H9 (cell line): ENCODE results near the gene STK32B. TPM values are rescaled to one million over a fixed set of nuclear protein-coding genes. Genes with fewer than 3 reads are reported as not detected.

ENCODE experiments used
- DNase-seq: peaks from one replicate; pipeline ENCODE4 v3.0.0-alpha.2; 2017
- H2AFZ ChIP-seq: one replicate; pipeline ENCODE4 v1.6.1; 2013; ENCODE audit warnings: mild to moderate bottlenecking, low read length, control low read depth, moderate library complexity
- H2AK5ac ChIP-seq: 2 replicates; pipeline ENCODE4 v1.6.1; 2013; ENCODE audit warnings: low read length, control low read depth, mixed read lengths; ENCODE audit not compliant: insufficient read length
- H2BK120ac ChIP-seq: one replicate; pipeline ENCODE4 v1.6.1; 2013; ENCODE audit warnings: low read depth, mild to moderate bottlenecking, low read length, control low read depth, inconsistent platforms; ENCODE audit not compliant: poor library complexity, severe bottlenecking
- H2BK12ac ChIP-seq: 2 replicates; pipeline ENCODE4 v1.6.1; 2013; ENCODE audit warnings: low read length, control low read depth, mixed read lengths, low read depth; ENCODE audit not compliant: insufficient read length
- H2BK15ac ChIP-seq: 2 replicates; pipeline ENCODE4 v1.6.1; 2013; ENCODE audit warnings: low read depth, low read length, control low read depth
- H2BK20ac ChIP-seq: one replicate; pipeline ENCODE4 v1.6.1; 2013; ENCODE audit warnings: low read depth, mild to moderate bottlenecking, low read length, control low read depth, inconsistent platforms; ENCODE audit not compliant: poor library complexity, severe bottlenecking
- H2BK5ac ChIP-seq: 2 replicates; pipeline ENCODE4 v1.6.1; 2013; ENCODE audit warnings: low read length, control low read depth, mixed read lengths; ENCODE audit not compliant: insufficient read length
- H3K14ac ChIP-seq: 2 replicates; pipeline ENCODE4 v1.6.1; 2013; ENCODE audit warnings: low read length, control low read depth; ENCODE audit not compliant: insufficient read depth
- H3K18ac ChIP-seq: 2 replicates; pipeline ENCODE4 v1.6.1; 2013; ENCODE audit warnings: low read depth, mild to moderate bottlenecking, mixed read lengths, low read length, control low read depth; ENCODE audit not compliant: insufficient read length
- H3K23ac ChIP-seq: 2 replicates; pipeline ENCODE4 v1.6.1; 2013; ENCODE audit warnings: low read length, control low read depth, mixed read lengths, low read depth; ENCODE audit not compliant: insufficient read length
- H3K23me2 ChIP-seq: 2 replicates; pipeline ENCODE4 v1.6.1; 2013; ENCODE audit warnings: low read depth, mild to moderate bottlenecking, mixed read lengths, low read length, control low read depth; ENCODE audit not compliant: insufficient read length, poor library complexity, severe bottlenecking
- H3K27ac ChIP-seq: 2 replicates; pipeline ENCODE4 v1.5.1; 2013; ENCODE audit warnings: low read length, control low read depth, mixed read lengths, low read depth; ENCODE audit not compliant: insufficient read length
- H3K27me3 ChIP-seq: 2 replicates; pipeline ENCODE4 v1.6.1; 2013; ENCODE audit warnings: low read length, control low read depth, inconsistent platforms; ENCODE audit not compliant: insufficient read depth
- H3K4ac ChIP-seq: 2 replicates; pipeline ENCODE4 v1.6.1; 2013; ENCODE audit warnings: low read depth, mild to moderate bottlenecking, control low read depth, inconsistent platforms, low read length, moderate library complexity
- H3K4me1 ChIP-seq: 2 replicates; pipeline ENCODE4 v1.6.1; 2013; ENCODE audit warnings: low read length, control low read depth, inconsistent platforms; ENCODE audit not compliant: insufficient read depth
- H3K4me2 ChIP-seq: 2 replicates; pipeline ENCODE4 v1.6.1; 2013; ENCODE audit warnings: low read length, control low read depth, mixed read lengths; ENCODE audit not compliant: insufficient read length, insufficient read depth
- H3K56ac ChIP-seq: 2 replicates; pipeline ENCODE4 v1.6.1; 2013; ENCODE audit warnings: low read depth, mild to moderate bottlenecking, mixed read lengths, low read length, control low read depth; ENCODE audit not compliant: insufficient read length
- H3K79me1 ChIP-seq: 2 replicates; pipeline ENCODE4 v1.6.1; 2013; ENCODE audit warnings: low read depth, mild to moderate bottlenecking, moderate library complexity, low read length, control low read depth, inconsistent platforms; ENCODE audit not compliant: insufficient read depth, poor library complexity, severe bottlenecking
- H3K79me2 ChIP-seq: 2 replicates; pipeline ENCODE4 v1.6.1; 2013; ENCODE audit warnings: low read length, control low read depth, inconsistent platforms; ENCODE audit not compliant: insufficient read depth
- H3K9ac ChIP-seq: 2 replicates; pipeline ENCODE4 v1.6.1; 2013; ENCODE audit warnings: low read length, control low read depth, mixed read lengths; ENCODE audit not compliant: insufficient read length; ENCODE audit errors: extremely low read depth
- H3K9me3 ChIP-seq: one replicate; pipeline ENCODE4 v1.6.1; 2013; ENCODE audit warnings: low read depth, low read length, inconsistent platforms; ENCODE audit not compliant: control insufficient read depth
- H3T11ph ChIP-seq: one replicate; pipeline ENCODE4 v1.6.1; 2013; ENCODE audit warnings: mild to moderate bottlenecking, low read length, control low read depth, inconsistent platforms
- H4K20me1 ChIP-seq: one replicate; pipeline ENCODE4 v1.6.1; 2013; ENCODE audit not compliant: control insufficient read depth, insufficient read length, insufficient read depth
- H4K5ac ChIP-seq: 2 replicates; pipeline ENCODE4 v1.6.1; 2013; ENCODE audit warnings: low read depth, mild to moderate bottlenecking, mixed read lengths, low read length, control low read depth; ENCODE audit not compliant: insufficient read length
- H4K8ac ChIP-seq: replicated peaks from 2 replicates; pipeline ENCODE4 v1.6.1; 2013; ENCODE audit warnings: low read length, control low read depth, mixed read lengths, low read depth; ENCODE audit not compliant: insufficient read length
- H4K91ac ChIP-seq: 2 replicates; pipeline ENCODE4 v1.6.1; 2013; ENCODE audit warnings: low read depth, mild to moderate bottlenecking, moderate library complexity, mixed read lengths, low read length, control low read depth; ENCODE audit not compliant: insufficient read length
- H3K27ac Mint-ChIP-seq, 3 experiments: 2 replicates in 2 of 3; 3 replicates in 1 of 3; pipeline ENCODE4 v1.8.0; 2020 to 2021; ENCODE audit warnings: mixed read lengths in 3 of 3, mild to moderate bottlenecking in 1 of 3, moderate library complexity in 1 of 3
- H3K27me3 Mint-ChIP-seq: 2 replicates; pipeline ENCODE4 v1.8.0; 2021; ENCODE audit warnings: low read depth, mild to moderate bottlenecking, moderate library complexity, mixed read lengths
- H3K36me3 Mint-ChIP-seq, 3 experiments: 2 replicates in 2 of 3; 3 replicates in 1 of 3; pipeline ENCODE4 v1.8.0; 2020 to 2021; ENCODE audit warnings: low read depth in 3 of 3, mixed read lengths in 3 of 3; ENCODE audit not compliant: insufficient read depth in 1 of 3
- H3K4me1 Mint-ChIP-seq, 2 experiments: 2 replicates each; pipeline ENCODE4 v1.8.0; 2020; ENCODE audit warnings: mixed read lengths in 2 of 2
- H3K4me3 Mint-ChIP-seq, 2 experiments: 2 replicates in 1 of 2; 3 replicates in 1 of 2; pipeline ENCODE4 v1.8.0; 2020 to 2021; ENCODE audit warnings: mild to moderate bottlenecking in 2 of 2, mixed read lengths in 2 of 2, moderate library complexity in 1 of 2
- H3K9me3 Mint-ChIP-seq, 2 experiments: 2 replicates in 1 of 2; 3 replicates in 1 of 2; pipeline ENCODE4 v1.8.0; 2020; ENCODE audit warnings: mild to moderate bottlenecking in 2 of 2, mixed read lengths in 2 of 2, moderate library complexity in 1 of 2
- WGBS: extraction: QIAGEN DNeasy Blood & Tissue Kit; methylation state at CpG from one replicate; pipeline ENCODE4 v1.1.7; 2013; ENCODE audit warnings: missing lambda C conversion rate, low lambda C conversion rate, mixed read lengths; ENCODE audit not compliant: insufficient read length; ENCODE audit errors: extremely low coverage; 5-methylcytosine and 5-hydroxymethylcytosine counted together
- total RNA-seq: library from RNA; stranded (reverse); gene quantifications from 2 replicates; pipeline ENCODE4 v1.2.1, GENCODE V29; 2021
- TF ChIP-seq, protein P1 (sequence below): fragments of 200-600 bp; sonication (generic); conservative IDR thresholded peaks from 3 replicates; pipeline ENCODE4 v1.8.0; 2021; ENCODE audit warnings: antibody characterized with exemption, mild to moderate bottlenecking

STK32B gene
- total RNA-seq, 1 experiment from 2014 or later: 1.0 TPM

- Histone ChIP-seq H2BK5ac (no peak overlapping the region), H3K23me2 (no peaks in the 10 kb centered on the region), H2BK120ac (no peak overlapping the region), H3K4me1 (no peaks in the 10 kb centered on the region), H4K91ac (no peak overlapping the region), H4K5ac (no peak overlapping the region), H3T11ph (no peak overlapping the region), H3K79me1 (no peaks in the 10 kb centered on the region), H3K79me2 (no peaks in the 10 kb centered on the region), H3K4me2 (no peak overlapping the region), H3K56ac (no peak overlapping the region), H3K14ac (no peak overlapping the region), H3K9me3 (no peaks in the 10 kb centered on the region), H3K27me3 (no peaks in the 10 kb centered on the region), H3K23ac (no peak overlapping the region), H2AFZ (no peak overlapping the region), H4K20me1 (no peaks in the 10 kb centered on the region), H4K8ac (no peak overlapping the region), H2BK20ac (no peak overlapping the region), H3K27ac (no peak overlapping the region), H3K9ac (no peak overlapping the region), H3K18ac (no peak overlapping the region), H2AK5ac (no peak overlapping the region), H2BK15ac (no peak overlapping the region), H2BK12ac (no peak overlapping the region), H3K4ac (no peak overlapping the region)
- Mint-ChIP-seq H3K4me3 (no peak overlapping the region), H3K9me3 (peaks cover 0 to 9% of the 10 kb centered on the region in 2 experiments; a peak in 2 of 5 replicates), H3K27me3 (no peaks in the 10 kb centered on the region; the same call in 1 of the 2 replicates), H3K4me1 (peaks cover 3 to 5% of the 10 kb centered on the region in 2 experiments; a peak in 2 of 4 replicates), H3K27ac (no peak overlapping the region), H3K36me3 (peaks cover 0 to 2% (median 0%) of the 10 kb centered on the region in 3 experiments; a peak in 1 of 7 replicates)
- no peak for DNase-seq
- WGBS: no CpG with 5 or more reads among the region's 3 CpGs
- TF ChIP-seq, protein P1, sequence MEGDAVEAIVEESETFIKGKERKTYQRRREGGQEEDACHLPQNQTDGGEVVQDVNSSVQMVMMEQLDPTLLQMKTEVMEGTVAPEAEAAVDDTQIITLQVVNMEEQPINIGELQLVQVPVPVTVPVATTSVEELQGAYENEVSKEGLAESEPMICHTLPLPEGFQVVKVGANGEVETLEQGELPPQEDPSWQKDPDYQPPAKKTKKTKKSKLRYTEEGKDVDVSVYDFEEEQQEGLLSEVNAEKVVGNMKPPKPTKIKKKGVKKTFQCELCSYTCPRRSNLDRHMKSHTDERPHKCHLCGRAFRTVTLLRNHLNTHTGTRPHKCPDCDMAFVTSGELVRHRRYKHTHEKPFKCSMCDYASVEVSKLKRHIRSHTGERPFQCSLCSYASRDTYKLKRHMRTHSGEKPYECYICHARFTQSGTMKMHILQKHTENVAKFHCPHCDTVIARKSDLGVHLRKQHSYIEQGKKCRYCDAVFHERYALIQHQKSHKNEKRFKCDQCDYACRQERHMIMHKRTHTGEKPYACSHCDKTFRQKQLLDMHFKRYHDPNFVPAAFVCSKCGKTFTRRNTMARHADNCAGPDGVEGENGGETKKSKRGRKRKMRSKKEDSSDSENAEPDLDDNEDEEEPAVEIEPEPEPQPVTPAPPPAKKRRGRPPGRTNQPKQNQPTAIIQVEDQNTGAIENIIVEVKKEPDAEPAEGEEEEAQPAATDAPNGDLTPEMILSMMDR: no peak
These were observed 26.7 kb downstream of the STK32B start for GRCh38 chr4:5078009-5078408.
